CD1c-positive myeloid dendritic cell (primary cell): ENCODE data around the gene PRKAB2.
"Not testable (repeated sequence)": the region's sequence is repeated elsewhere in the genome, so short reads cannot be mapped to it uniquely, and the experiment has no call there.

Experiments
- DNase-seq: peaks from one replicate; pipeline ENCODE4 v3.0.0-alpha.2; 2016; ENCODE audit errors: extremely low spot score

The PRKAB2 gene, protein sequence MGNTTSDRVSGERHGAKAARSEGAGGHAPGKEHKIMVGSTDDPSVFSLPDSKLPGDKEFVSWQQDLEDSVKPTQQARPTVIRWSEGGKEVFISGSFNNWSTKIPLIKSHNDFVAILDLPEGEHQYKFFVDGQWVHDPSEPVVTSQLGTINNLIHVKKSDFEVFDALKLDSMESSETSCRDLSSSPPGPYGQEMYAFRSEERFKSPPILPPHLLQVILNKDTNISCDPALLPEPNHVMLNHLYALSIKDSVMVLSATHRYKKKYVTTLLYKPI

DNA sequence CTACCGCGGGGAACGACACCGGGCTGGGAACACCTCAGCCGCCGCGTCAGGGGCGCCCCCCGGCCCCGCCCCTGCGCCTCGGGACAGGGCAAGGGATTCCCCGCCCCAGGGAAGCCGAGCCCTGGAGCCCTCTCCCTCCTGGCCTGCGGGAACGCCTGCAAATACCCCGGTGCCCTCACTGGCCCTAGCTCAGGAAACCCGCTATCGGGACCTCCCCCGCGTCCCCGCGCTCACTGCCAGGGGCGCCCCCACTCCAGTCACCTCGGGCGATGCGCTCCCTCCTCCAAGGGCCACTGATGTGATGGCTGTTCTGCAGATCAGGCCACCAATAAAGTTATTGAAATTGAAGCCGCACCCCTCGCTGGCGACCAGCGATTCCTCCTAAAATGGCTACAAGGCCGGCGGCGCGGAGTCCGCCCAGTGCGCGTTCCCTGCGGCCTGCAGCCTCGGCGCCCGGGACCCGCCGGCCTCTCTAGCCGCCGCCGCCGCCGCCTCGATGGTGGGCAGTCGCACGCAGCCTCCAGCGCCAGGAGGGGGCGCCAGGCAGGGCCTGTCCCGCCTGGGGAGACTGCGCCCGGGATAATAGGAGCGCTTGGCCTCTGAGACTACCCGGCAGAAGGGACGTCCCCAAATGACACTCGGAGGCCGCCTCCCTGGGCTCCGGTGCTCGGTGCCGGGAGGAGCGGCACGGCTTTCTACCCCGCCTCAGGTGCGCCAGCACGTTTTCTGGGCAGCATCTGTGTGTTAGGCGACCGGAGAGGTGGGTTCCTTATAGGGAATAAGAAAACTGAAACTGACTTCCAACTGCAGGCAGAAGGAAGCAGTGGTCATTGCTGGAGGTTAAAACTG, at the start of gene PRKAB2:
Gene PRKAB2 (minus strand): TSS at position 303 of the 849 bp plus-strand sequence. CDS start 326 bp downstream, outside the sequence.
- peak; percentile 96 for DNase-seq

DNA sequence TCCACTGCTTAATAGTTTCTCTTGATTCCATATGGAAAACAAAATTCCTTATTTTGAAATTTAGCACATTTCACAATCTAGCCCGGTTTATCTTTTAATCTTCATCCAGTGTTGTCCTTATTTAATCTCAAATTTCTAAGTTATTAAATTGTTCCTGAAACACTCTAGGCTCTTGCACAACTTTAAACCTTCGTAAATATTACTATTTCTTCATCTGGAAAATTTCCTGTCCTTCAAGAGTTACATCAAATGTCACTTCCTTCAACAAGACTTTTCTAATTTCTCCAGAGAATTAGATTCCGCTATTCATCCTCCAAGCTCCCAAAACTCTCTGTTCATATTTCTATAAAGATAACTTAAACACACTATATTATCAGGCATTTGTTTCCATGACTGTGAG, 46.3 kb upstream of the PRKAB2 start:
- peak; percentile 7 for DNase-seq

DNA sequence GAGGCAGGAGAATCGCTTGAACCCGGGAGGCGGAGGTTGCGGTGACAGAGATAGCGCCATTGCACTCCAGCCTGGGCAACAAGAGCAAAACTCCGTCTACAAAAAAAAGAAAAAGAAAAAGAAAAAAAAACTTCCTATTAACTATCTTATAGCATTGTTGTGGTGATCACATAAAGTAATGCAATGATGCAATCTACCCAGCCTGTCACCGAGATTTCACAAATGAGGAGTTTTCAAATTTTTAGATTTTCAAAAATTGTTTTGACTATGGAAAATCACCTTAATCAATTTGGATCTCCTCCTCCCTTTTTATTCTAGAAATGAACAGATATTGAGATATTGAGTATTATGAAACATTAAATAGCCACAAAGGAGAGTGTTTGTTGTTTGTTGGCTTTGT, 44.9 kb upstream of the PRKAB2 start:
- DNase-seq: no peak

DNA sequence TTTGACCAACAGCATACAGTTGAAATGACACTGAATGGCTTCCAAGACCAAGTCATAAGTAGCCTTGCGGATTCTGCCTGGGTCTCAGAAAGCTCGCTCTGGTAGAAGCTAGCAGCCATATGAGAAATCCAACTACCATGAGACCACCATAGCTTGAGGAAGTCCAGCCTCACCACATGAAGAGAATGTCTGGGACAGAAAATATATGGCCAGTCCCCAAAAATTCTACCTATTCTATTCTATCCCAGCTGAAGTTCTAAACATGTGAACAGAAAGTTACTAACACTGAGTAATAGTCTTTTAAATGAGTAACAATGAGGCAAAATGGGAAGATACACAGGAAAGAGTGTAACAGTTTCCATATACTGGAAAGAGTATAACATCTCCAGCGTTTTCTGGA, 43.9 kb upstream of the PRKAB2 start:
- DNase-seq: no peak

DNA sequence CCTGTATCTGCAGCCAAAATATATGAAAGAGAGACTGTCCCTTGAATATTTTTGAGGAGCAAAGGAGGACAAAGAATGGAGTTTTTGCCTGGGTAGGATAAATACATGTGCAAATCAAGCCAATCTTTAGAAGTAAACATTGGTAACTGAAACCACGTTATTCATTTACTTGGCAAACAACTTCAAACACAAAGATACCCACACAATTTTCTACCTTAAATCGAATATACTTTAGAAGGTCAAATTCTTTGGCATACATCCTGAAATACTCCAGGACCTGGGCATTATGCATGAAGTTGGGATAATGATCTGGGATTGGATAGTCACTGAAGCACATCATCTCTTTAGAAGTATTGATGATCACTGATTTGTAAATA, 43.3 kb upstream of the PRKAB2 start:
- no peak for DNase-seq

DNA sequence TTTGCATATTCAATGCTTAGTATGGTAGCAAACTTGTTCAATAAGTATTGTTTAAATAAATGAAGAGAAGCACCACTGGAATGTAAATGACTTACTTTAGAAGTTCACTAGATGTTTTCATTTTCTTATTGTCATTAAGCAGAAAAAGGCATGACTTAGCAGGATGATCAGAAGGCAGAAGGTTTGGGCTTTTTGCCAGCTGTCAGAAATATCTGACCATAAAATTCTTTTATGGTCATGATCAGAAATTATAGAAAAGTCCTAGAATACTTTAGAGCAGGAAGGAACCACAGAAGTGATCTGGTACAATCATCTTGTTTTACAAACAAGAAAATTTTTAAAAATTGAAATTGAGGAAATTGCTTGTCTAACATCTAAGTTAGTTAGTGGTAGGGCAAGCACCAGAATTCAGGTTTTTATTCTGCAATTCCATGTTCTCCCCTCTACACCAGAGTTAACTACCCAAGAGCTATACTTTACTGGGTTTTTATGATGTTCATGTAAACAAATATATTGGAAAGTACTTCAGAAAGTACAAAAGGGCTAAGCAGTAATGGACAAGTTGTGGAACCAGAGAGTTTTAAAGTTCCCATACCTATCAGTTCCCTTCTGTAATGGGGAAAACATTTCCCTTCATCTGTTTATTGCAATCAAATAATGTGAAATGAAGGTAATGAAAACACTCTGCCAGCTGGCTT, 42.7 kb upstream of the PRKAB2 start:
- DNase-seq: no peak

DNA sequence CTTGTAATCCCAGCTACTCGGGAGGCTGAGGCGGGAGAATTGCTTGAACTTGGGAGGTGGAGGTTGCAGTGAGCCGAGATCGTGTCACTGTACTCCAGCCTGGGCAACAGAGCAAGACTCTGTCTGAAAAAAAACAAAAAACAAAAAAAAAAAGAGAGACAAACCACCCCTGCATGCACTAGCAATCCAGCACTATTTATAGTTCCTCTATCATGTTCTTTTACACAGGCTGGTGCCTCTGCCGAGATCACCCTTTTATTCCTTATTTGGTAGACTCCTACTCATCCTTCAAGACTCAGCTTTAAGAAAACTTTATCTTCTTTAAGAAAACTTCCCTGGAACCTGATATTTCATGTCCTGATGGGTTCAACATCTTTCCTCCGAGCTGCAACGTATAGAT, 42.1 kb upstream of the PRKAB2 start:
- no peak for DNase-seq

DNA sequence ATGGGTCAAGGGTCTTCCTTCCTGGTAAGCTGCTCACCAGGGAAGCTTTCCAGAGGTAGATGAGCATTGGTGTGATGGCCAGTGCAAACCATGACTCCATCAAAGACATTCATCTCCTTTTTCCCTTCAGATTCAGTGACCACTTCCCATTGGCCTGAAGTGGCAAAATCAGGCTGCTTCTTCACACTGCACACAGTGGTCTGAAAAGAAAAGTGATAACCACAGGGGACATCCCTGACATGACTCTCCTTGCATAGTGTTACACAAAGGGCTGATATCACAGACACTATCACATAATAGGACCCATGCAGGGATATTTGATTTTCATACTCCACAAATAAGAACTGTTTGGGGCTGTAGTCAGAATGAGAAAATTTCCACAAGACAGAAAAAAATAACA, 41.0 kb upstream of the PRKAB2 start:
- no peak for DNase-seq

DNA sequence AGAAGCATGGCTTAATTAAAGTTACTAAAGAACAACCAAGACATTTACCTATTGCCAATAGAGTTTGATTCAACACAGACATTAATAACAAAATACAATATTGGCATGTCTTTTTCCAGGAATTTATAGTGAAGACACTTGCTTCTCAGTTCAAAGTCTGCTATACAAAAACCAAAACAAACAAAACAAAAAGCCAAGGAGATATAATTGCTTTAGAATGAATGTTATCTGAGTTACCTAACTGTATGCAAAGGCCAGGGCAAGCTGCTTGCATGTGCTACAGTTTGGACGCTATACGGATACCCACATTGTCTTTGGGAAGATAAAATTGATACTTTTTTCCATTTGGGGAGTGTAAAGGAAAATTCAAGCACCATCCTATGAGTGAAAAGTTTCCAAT, 39.3 kb upstream of the PRKAB2 start:
- no peak for DNase-seq

DNA sequence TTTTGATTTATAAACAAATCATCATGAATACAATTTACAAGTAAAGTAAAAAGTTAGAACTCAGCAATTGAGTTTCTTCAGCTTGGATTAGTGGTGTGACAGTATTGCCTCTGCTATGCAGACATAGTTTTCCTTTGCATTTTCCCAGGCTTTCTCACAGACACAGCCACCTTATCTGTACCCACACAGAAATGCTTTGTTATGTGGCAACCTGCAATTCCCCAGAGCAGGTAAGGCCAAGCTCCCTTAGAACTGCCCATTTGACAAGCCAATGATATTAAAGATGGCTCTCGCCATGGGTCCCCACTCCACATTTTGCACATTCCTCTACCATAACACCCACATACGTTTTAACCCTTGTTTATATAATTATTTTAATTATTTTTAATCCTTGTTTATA, 38.7 kb upstream of the PRKAB2 start:
- no peak for DNase-seq

DNA sequence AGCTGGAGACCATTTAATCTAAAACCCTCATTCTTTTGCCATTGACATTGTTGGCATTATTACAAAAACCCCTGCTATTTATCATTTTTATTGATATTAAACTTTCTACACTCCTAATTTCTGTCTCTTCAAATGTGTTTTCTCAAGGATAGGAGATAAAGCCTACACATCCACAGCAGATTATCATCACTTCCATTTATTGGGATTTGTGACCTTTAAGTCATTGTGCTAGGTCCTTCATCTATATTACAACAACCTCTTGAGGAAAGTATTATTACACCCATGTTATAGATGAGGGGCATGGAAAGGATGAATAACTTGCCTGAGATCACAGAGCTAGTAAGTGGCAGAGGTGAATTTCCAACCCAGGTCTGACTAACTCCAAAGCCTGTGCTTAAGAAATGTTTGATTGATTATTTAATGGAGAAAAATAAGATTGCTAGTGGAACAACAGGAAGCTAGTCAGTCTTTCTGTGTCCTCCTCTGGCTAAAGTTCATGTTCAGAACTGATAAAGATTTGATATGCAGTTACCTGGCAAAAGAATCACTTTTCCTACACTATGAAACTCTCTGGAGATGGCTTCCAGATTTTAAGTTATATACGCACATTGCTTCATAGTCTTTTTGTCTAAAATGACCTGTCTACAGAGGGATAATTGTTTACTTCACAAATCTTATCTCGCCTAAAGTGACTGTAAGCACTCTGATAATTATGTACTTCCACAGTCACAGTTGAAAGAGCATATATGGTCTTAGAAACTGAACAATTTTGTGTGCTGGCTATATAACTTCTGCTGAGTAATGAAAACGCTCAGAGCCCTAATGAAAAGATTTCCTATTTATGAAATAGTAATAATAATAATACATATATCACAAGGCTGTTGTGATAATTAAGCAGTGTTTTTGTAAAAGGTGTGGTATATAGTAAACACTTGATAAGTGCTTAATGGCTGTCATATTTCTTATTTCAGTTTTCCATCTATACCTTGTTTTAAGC, 37.9 kb upstream of the PRKAB2 start:
- DNase-seq: no peak

DNA sequence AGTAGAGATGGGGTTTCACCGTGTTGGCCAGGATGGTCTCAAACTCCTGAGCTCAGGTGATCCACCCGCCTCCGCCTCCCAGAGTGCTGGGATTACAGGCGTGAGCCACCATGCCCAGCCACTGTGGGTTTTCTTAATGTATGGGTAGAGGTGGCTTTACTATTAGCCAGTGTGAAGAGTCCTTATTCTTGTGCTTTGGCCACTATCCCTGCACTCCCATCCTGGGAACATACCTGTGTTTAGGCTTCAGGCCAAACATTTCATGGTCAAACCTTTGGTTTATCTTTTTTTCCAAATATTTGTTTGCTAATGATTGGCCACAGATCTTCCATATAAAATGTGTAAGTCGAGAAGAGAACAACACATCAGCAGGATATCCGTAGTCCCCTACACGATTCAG, 36.3 kb upstream of the PRKAB2 start:
- no peak for DNase-seq

DNA sequence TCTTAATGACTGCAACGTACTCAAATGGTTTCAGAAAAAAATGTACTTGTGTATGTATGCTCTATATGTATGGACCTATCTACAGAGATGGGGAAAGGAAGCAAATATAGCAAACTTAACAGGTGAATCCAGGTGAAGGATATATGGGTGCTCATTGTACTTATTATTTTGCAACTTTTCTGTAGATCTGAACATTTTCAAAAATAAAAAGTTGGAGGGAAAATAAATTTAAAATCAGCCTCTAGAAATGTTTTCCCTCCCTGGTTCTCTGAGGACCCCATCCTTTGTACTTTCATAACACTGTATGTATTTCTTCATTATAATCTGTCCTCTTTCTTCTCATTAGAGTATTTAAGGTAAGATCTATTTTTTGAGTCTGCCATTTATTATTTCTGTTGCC, 34.9 kb upstream of the PRKAB2 start:
- no peak for DNase-seq

DNA sequence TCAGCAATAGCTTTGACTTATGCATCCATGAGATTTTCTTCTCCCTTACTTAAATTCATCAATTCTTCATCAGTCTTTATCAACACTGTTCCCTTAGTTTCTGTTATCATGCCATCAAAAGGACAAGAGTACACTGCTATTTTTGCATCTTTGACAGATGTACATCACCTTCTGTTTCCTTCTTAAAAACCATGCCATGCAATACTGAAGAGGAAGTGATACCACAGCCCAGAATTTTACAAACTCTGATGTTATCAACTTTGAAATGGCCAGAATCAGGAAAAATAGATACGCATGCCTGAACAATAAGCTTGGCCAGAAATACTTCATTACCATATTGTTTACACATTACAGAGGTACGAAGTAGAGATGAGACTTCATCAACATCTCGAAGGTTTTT, 31.8 kb upstream of the PRKAB2 start:
- DNase-seq: peak; percentile 23

DNA sequence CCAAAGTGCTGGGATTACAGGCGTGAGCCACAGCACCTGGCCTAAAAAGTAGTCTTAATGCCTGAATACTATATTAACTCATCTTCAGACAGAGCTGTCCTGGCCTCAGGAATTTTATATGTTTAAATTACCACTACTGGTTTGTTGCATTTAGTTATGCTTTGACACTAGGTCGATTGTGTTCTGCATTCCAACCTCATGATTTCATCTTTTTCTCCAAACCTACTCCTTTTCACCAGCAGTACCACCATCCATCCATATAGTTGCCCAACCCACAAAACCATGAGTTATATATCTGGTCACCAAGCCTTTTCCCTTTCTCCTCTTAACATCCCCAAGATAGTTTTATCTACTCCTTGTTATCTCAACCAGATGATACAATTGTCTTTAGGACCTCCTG, 30.3 kb upstream of the PRKAB2 start:
- no peak for DNase-seq

DNA sequence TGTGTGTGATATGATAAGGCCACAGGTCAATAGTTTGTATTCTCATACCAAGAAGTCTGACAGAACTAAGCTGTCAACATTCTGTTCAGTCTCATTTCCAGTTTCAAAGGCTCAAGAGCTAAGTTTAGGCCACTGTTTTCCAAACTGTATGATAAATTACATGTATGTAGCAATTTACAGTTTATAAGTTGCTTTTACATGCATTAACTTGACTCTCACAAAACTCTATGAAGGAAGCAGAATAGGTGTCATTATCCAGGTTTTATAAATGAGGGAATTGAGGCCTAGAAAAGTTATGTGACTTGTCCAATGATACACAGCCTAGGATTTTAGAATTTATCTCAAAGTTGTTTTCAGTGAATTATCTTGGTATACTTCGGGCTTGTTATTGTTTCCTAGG, 29.5 kb upstream of the PRKAB2 start:
- DNase-seq: no peak

DNA sequence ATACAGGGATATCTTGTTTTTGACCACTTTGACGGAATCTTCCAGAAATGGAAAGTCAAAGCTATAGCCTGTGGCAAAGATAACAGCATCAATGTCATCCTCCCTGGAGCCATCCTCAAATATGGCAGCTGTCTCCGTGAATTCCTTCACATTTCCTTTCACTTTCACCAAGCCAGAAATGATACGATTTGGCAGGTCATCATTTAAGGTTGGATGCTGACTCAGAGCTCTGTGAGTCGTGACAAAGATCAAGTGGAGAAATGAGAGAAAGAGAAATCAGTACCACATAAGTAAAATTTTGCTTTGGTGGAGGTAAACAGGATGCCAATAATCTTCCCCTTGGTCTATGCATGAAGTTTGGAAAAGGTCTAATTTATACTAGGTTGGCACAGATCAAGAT, 29.0 kb upstream of the PRKAB2 start:
- DNase-seq: no peak

DNA sequence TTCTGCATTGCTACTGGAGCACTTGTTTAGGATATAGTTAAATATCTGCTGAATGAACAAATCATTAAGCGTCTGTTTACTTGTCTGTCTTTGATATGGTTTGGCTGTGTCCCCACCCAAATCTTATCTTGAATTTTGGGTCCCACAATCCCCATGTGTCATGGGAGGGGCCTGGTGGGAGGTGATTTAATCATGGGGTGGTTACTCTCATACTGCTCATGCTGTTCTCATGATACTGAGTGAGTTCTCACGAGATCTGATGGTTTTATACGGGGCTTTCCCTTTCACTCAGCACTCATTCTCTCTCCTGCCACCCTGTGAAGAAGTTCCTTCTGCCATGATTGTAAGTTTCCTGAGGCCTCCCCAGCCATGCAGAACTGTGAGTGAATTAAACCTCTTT, 25.1 kb upstream of the PRKAB2 start:
- not testable (repeated sequence) for DNase-seq

DNA sequence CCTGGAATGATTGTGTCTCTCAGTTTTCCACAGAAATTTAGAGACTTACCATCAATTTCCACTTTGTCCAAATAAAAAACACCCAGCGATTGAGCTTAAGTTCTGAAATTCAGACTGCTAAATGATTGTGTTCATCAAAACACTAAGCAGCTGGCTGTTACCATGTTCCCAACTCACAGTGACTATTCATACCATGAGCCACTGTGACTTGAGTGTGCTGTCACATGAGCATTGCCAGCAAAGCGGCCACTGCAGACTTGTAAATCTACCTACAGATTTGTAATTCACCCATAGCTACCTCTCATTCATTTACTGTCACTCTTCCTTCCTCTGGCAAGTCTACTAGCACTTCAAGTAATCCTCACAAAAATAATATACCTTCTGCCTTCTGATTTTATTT, 17.2 kb upstream of the PRKAB2 start:
- no peak for DNase-seq

DNA sequence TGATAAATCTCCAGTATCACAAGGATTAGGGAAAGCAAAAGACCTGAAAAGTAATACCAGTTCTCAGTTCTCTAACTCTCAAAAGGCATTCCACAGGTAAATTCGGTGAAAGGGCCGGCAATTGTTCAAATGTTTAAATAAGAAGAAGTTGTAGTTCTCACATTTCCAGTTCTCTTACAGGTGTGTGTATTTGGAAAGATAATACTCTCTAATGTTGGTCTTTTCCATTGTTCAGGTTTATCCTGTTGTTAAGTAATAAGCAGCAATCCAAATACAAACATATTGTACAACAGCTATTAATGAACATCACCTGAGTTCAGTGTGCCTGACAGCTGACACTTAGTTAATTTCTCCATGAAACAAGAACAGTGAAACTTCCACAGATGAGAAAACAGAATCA, 13.2 kb upstream of the PRKAB2 start:
- no peak for DNase-seq

DNA sequence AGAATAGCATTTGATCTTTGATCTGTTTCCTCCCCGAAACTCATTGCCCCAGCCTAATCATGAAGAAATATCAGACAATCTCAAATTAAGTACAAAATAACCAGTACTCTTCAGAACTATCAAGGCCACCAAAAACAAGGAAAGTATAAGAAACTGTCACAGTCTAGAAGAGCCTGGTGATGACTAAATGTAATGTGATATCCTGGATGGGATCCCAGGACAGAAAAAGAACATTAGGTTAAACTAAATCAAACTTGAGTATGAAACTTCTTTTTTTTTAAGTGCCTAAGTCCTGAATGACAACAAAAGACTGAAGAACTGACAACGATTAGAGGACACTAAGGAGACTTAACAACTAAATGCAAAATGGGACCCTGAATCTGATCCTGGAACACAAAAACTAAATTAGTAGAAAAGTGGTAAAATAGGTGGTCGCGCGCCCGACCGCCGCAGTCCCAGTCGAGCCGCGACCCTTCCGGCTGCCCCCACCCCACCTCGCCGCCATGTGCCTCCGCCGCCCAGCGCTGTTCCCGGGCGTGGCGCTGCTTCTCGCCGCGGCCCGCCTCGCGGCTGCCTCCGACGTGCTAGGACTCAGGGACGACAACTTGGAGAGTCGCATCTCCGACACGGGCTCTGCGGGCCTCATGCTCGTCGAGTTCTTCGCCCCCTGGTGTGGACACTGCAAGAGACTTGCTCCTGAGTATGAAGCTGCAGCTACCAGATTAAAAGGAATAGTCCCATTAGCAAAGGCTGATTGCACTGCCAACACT, 5.5 kb upstream of the PRKAB2 start:
- DNase-seq: no peak
